ENCODE results near the gene RTBDN. TPM values are rescaled to one million over a fixed set of nuclear protein-coding genes. Genes with fewer than 3 reads are reported as not detected.

RTBDN gene
- total and polyA plus RNA-seq, 8 donors = 0.19 to 4.6 (median 0.66) TPM; not detected in 2

DNA sequence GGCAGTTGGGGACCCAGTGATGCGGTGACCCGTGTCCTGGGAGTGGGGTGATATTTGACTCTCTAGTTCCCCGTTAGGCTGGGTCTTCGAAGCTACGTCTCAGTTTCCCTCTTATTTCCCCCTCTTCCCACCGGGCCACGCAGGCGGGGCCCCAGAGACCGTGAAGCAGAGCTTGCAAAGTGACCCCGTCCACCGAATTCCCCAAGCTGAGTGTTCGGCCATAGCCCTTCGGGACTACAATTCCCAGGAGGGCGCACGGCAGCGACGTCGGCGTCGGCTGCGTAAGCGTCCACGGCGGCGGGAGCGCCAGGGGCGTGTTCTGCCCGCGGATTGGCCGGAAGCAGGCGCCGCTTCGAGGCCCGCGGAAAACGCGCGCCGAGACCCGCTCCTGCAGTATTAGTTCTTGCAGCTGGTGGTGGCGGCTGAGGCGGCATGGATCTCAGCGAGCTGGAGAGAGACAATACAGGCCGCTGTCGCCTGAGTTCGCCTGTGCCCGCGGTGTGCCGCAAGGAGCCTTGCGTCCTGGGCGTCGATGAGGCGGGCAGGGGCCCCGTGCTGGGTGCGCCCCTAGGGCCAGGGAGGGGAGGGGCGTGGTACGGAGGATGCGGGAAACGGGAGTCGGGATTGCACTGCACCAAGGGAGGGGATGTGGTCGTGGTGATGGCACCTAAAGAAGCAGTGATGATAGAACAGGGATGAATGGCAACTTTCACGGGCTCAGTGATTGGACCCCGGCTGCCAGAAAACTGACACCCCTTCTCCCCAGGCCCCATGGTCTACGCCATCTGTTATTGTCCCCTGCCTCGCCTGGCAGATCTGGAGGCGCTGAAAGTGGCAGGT is 27.9 kb downstream of the RTBDN start, which contains the start of gene RNASEH2A:
Gene RNASEH2A (plus strand): TSS at position 343 of the 840 bp plus-strand sequence. CDS start 90 bp downstream, at position 433.
- intact Hi-C loops (cut with DNase I) = no loop called here
- H3K36me3 ChIP-seq = no peaks in the 10 kb centered on the region
- TF ChIP-seq, protein P1, sequence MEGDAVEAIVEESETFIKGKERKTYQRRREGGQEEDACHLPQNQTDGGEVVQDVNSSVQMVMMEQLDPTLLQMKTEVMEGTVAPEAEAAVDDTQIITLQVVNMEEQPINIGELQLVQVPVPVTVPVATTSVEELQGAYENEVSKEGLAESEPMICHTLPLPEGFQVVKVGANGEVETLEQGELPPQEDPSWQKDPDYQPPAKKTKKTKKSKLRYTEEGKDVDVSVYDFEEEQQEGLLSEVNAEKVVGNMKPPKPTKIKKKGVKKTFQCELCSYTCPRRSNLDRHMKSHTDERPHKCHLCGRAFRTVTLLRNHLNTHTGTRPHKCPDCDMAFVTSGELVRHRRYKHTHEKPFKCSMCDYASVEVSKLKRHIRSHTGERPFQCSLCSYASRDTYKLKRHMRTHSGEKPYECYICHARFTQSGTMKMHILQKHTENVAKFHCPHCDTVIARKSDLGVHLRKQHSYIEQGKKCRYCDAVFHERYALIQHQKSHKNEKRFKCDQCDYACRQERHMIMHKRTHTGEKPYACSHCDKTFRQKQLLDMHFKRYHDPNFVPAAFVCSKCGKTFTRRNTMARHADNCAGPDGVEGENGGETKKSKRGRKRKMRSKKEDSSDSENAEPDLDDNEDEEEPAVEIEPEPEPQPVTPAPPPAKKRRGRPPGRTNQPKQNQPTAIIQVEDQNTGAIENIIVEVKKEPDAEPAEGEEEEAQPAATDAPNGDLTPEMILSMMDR (IDR thresholded peaks at IDR 0.05) = no peak
- H3K9me3 ChIP-seq = no peaks in the 10 kb centered on the region
- no peak for FAIRE-seq
- H3K4me1 ChIP-seq = peaks cover 0 to 6% (median 5%) of the 10 kb centered on the region in 3 donors
- peak within 1 kb of the TSS; percentile 58 to 80 (median 60) for H3K4me3 ChIP-seq
- WGBS, 2 donors = 4% methylated on average over 65 to 66 of the region's 66 CpGs
- DNase-seq = peak; percentile 84 to 95 (median 89)
- no peaks in the 10 kb centered on the region for H3K27me3 ChIP-seq
- peak; percentile 81 to 90 (median 88) for ATAC-seq
- H3K27ac ChIP-seq = peak within 1 kb of the TSS in 1 of 4 donors; percentile 26

- intact Hi-C loops (cut with DNase I) = loop anchor here in 1 of 3 donors (5.0 kb wide), 1 partner anchor 37 kb away; no protein-coding TSS in a partner anchor
- DNase-seq (peak in 3 of 6 donors; percentile 51 to 72 (median 60)), FAIRE-seq (no peak), ATAC-seq (no peak)
- Histone ChIP-seq H3K36me3 (peaks cover 0 to 10% (median 0%) of the 10 kb centered on the region in 3 donors), H3K9me3 (no peaks in the 10 kb centered on the region), H3K27ac (no peak overlapping the region), H3K27me3 (no peaks in the 10 kb centered on the region), H3K4me3 (no peak overlapping the region), H3K4me1 (peaks cover 5 to 9% (median 8%) of the 10 kb centered on the region in 3 donors)
- WGBS, 2 donors = 91 to 92% methylated on average over 26 of the region's 26 CpGs
- TF ChIP-seq, protein P1 (IDR thresholded peaks at IDR 0.05) = no peak
These were observed 30.3 kb downstream of the RTBDN start for GRCh38 chr19:12804051-12804450.

DNA sequence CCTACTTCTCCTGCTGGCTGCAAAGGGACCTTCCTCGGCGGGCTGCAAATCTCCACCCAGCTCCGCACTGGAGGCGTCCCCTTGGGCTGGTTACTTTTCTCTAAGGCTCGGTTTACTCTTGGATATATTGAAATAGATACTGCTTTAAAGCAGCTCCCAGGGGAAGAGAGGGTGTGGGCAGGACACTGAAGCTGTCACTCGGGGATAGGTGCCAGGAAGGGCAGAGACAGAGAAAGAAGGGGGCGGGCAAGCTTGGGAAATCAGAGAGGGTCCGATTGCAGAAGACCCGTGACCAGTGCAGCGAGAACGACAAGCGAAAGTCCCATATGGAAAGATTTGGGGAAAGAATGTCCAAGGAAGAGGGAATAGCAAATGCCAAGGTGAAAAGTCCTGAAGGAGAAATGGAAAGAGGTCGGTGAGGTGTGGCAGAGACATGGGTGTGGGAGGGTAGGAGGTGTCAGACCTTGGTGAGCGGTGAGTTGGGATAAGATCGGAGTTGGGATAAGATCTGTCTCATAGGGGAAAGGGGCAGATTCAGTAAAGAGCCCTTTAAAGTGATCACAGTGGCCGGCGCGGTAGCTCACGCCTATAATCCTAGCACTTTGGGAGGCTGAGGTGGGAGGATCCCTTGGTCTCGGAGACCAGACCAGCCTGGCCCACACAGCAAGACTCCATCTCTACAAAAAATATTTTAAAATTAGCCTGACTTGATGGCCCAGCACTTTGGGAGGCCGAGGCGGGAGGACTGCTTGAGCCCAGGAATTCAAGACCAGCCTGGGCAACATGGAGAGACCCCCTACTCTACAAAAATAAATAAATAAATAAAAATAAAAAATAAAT is 31.9 kb downstream of the RTBDN start:
- DNase-seq (peak in 2 of 6 donors; percentile 37 to 51), ATAC-seq (peak in 1 of 4 donors; percentile 2), FAIRE-seq (no peak)
- 30 to 35% methylated on average over 22 of the region's 22 CpGs for WGBS, 2 donors
- TF ChIP-seq, protein P1 (IDR thresholded peaks at IDR 0.05) = no peak
- Histone ChIP-seq H3K27me3 (no peaks in the 10 kb centered on the region), H3K36me3 (peaks cover 0 to 11% (median 0%) of the 10 kb centered on the region in 3 donors), H3K4me3 (peak overlapping the region; percentile 64 to 89 (median 82)), H3K4me1 (peaks cover 5 to 9% (median 8%) of the 10 kb centered on the region in 3 donors), H3K27ac (peak overlapping the region; percentile 29 to 70 (median 63)), H3K9me3 (no peaks in the 10 kb centered on the region)
- intact Hi-C loops (cut with DNase I) = loop anchor here in 1 of 3 donors (5.0 kb wide), 1 partner anchor 35 kb away; no protein-coding TSS in a partner anchor

- 0 to 1% methylated on average over 65 to 78 of the region's 78 CpGs for WGBS, 2 donors
- no peak for FAIRE-seq
- ATAC-seq = peak; percentile 90 to 92 (median 90)
- peak within 1 kb of the TSS; percentile 29 to 70 (median 63) for H3K27ac ChIP-seq
- intact Hi-C loops (cut with DNase I) = loop anchor here in 1 of 3 donors (5.0 kb wide), 1 partner anchor 34 kb away; no protein-coding TSS in a partner anchor
- TF ChIP-seq, protein P1 (IDR thresholded peaks at IDR 0.05) = no peak
- peak; percentile 76 to 96 (median 88) for DNase-seq
- no peaks in the 10 kb centered on the region for H3K27me3 ChIP-seq
- peaks cover 0 to 11% (median 0%) of the 10 kb centered on the region in 3 donors for H3K36me3 ChIP-seq
- no peaks in the 10 kb centered on the region for H3K9me3 ChIP-seq
- peaks cover 0 to 8% (median 5%) of the 10 kb centered on the region in 3 donors for H3K4me1 ChIP-seq
- H3K4me3 ChIP-seq = peak within 1 kb of the TSS; percentile 64 to 89 (median 82)
These were observed 32.7 kb downstream of the RTBDN start, which contains the start of the genes PRDX2 and THSD8 for GRCh38 chr19:12801466-12802266. TSS of gene PRDX2 (minus strand) at chr19:12801800. CDS start at chr19:12801261, 539 bp downstream. TSS of gene THSD8 (plus strand) at chr19:12802069. CDS start at chr19:12802072, 3 bp downstream.

All from pancreas (tissue), 10 donors.